Measurements from ENCODE around the gene MARCHF6.

MARCHF6 gene

GRCh38 chr5:10319202-10319851 is 34.2 kb upstream of the MARCHF6 start:
- H3K4me1 ChIP-seq (ENCODE audit: insufficient read depth, poor library complexity, severe bottlenecking), result no peaks in the 10 kb centered on the region
- no peak overlapping the region for H3K4me3 ChIP-seq (ENCODE audit: severe bottlenecking)
- no peak for TF ChIP-seq CTCF (IDR thresholded peaks at IDR 0.05; ENCODE audit: poor library complexity, severe bottlenecking)
- ATAC-seq (ENCODE audit: low read depth) (no peak), DNase-seq (ENCODE audit: low spot score) (peak; percentile 15)
- H3K36me3 ChIP-seq (ENCODE audit: low read depth), result no peaks in the 10 kb centered on the region
- H3K9me3 ChIP-seq (ENCODE audit: severe bottlenecking), result no peaks in the 10 kb centered on the region
- H3K27me3 ChIP-seq (ENCODE audit: insufficient read depth, poor library complexity, severe bottlenecking), result no peaks in the 10 kb centered on the region
- no peak overlapping the region for H3K27ac ChIP-seq (ENCODE audit: poor library complexity, severe bottlenecking)

GRCh38 chr5:10320793-10321192 is 32.7 kb upstream of the MARCHF6 start:
- no peaks in the 10 kb centered on the region for H3K27me3 ChIP-seq (ENCODE audit: insufficient read depth, poor library complexity, severe bottlenecking)
- H3K4me3 ChIP-seq (ENCODE audit: severe bottlenecking), result no peak overlapping the region
- H3K27ac ChIP-seq (ENCODE audit: poor library complexity, severe bottlenecking), result no peak overlapping the region
- H3K4me1 ChIP-seq (ENCODE audit: insufficient read depth, poor library complexity, severe bottlenecking), result no peaks in the 10 kb centered on the region
- no peak for TF ChIP-seq CTCF (IDR thresholded peaks at IDR 0.05; ENCODE audit: poor library complexity, severe bottlenecking)
- DNase-seq (ENCODE audit: low spot score) (no peak), ATAC-seq (ENCODE audit: low read depth) (no peak)
- H3K9me3 ChIP-seq (ENCODE audit: severe bottlenecking), result no peaks in the 10 kb centered on the region
- H3K36me3 ChIP-seq (ENCODE audit: low read depth), result no peaks in the 10 kb centered on the region

GRCh38 chr5:10321882-10322281 is 31.6 kb upstream of the MARCHF6 start:
- Histone ChIP-seq H3K4me1 (ENCODE audit: insufficient read depth, poor library complexity, severe bottlenecking) (no peaks in the 10 kb centered on the region), H3K27ac (ENCODE audit: poor library complexity, severe bottlenecking) (no peak overlapping the region), H3K36me3 (ENCODE audit: low read depth) (no peaks in the 10 kb centered on the region), H3K9me3 (ENCODE audit: severe bottlenecking) (no peaks in the 10 kb centered on the region), H3K4me3 (ENCODE audit: severe bottlenecking) (no peak overlapping the region), H3K27me3 (ENCODE audit: insufficient read depth, poor library complexity, severe bottlenecking) (no peaks in the 10 kb centered on the region)
- no peak for TF ChIP-seq CTCF (IDR thresholded peaks at IDR 0.05; ENCODE audit: poor library complexity, severe bottlenecking)
- DNase-seq (ENCODE audit: low spot score) (no peak), ATAC-seq (ENCODE audit: low read depth) (no peak)

GRCh38 chr5:10323588-10324488 is 29.7 kb upstream of the MARCHF6 start:
- H3K4me3 ChIP-seq (ENCODE audit: severe bottlenecking), result no peak overlapping the region
- no peak for DNase-seq (ENCODE audit: low spot score)

More at GRCh38 chr5:10323588-10324488, 29.7 kb upstream of the MARCHF6 start:
- no peak for ATAC-seq (ENCODE audit: low read depth)
- H3K27me3 ChIP-seq (ENCODE audit: insufficient read depth, poor library complexity, severe bottlenecking), result no peaks in the 10 kb centered on the region
- no peaks in the 10 kb centered on the region for H3K9me3 ChIP-seq (ENCODE audit: severe bottlenecking)
- TF ChIP-seq CTCF (IDR thresholded peaks at IDR 0.05; ENCODE audit: poor library complexity, severe bottlenecking), result no peak
- H3K27ac ChIP-seq (ENCODE audit: poor library complexity, severe bottlenecking), result no peak overlapping the region
- no peaks in the 10 kb centered on the region for H3K36me3 ChIP-seq (ENCODE audit: low read depth)
- peaks cover 7% of the 10 kb centered on the region for H3K4me1 ChIP-seq (ENCODE audit: insufficient read depth, poor library complexity, severe bottlenecking)

All from RWPE2 (cell line).